ENCODE results near the gene ERI2. TPM values are rescaled to one million over a fixed set of nuclear protein-coding genes. Genes with fewer than 3 reads are reported as not detected.

ERI2 gene
- total RNA-seq, 2 experiments from 2014 or later, result 0.25 to 0.45 TPM

- no peak overlapping the region for H3K4me3 ChIP-seq (ENCODE audit: low read length)
Observed at GRCh38 chr16:20846551-20846950, 40.3 kb upstream of the ERI2 start.

DNA sequence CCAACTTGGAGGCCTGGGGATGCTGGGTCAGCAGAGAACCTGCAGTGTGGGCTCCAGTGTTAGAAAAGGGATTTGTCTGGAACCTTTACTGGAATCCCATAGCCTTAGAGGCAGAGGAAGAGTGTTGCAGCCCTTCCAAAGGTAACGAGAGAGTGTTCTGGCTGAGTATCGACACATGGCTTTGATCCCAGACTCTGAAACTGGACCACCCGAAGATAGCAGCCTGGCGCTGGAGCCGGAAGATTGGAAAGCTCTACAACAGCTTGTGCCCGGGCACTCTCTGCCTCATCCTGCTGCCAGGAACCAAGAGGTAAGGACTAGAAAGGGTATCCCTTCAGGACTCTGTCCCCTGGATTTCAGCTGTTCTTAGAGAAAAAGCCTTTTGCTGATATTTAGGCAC is 39.8 kb upstream of the ERI2 start:
- no peak overlapping the region for H3K4me3 Mint-ChIP-seq
- Histone ChIP-seq H3K27ac (ENCODE audit: low read depth in 1 of 2, low read length in 2 of 2) (no peak overlapping the region), H3K4me3 (ENCODE audit: low read length) (no peak overlapping the region), H3K4me1 (ENCODE audit: insufficient read depth, low read length) (peaks cover 19% of the 10 kb centered on the region), H3K27me3 (ENCODE audit: control insufficient read depth in 1 of 2, insufficient read depth in 2 of 2, low read length in 2 of 2) (no peaks in the 10 kb centered on the region), H3K9me3 (ENCODE audit: control insufficient read depth in 1 of 2, insufficient read depth in 1 of 2, low read length in 2 of 2) (no peaks in the 10 kb centered on the region), H3K36me3 (ENCODE audit: insufficient read depth, low read length) (no peaks in the 10 kb centered on the region)
- H3K9me3 Mint-ChIP-seq, result no peaks in the 10 kb centered on the region
- H3K4me1 Mint-ChIP-seq (ENCODE audit: low read depth), result peaks cover 29% of the 10 kb centered on the region
- intact Hi-C loops (cut with DNase I, micrococcal nuclease), result loop anchor here in 1 of 2 experiments (5.0 kb wide), 1 partner anchor 451 kb away; no protein-coding TSS in a partner anchor
- no peaks in the 10 kb centered on the region for H3K36me3 Mint-ChIP-seq (ENCODE audit: low read depth)
- TF ChIP-seq, protein P1, sequence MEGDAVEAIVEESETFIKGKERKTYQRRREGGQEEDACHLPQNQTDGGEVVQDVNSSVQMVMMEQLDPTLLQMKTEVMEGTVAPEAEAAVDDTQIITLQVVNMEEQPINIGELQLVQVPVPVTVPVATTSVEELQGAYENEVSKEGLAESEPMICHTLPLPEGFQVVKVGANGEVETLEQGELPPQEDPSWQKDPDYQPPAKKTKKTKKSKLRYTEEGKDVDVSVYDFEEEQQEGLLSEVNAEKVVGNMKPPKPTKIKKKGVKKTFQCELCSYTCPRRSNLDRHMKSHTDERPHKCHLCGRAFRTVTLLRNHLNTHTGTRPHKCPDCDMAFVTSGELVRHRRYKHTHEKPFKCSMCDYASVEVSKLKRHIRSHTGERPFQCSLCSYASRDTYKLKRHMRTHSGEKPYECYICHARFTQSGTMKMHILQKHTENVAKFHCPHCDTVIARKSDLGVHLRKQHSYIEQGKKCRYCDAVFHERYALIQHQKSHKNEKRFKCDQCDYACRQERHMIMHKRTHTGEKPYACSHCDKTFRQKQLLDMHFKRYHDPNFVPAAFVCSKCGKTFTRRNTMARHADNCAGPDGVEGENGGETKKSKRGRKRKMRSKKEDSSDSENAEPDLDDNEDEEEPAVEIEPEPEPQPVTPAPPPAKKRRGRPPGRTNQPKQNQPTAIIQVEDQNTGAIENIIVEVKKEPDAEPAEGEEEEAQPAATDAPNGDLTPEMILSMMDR (IDR thresholded peaks at IDR 0.05), result no peak
- no peak for ATAC-seq (ENCODE audit: poor library complexity)
- POLR2A ChIA-PET, result no interaction called here
- H3K27ac Mint-ChIP-seq, result no peak overlapping the region
- no peak for DNase-seq
- H3K27me3 Mint-ChIP-seq, result no peaks in the 10 kb centered on the region
- CTCF ChIA-PET, result no interaction called here

More at GRCh38 chr16:20846551-20846950, 40.3 kb upstream of the ERI2 start:
- Mint-ChIP-seq H3K4me1 (ENCODE audit: low read depth) (peaks cover 29% of the 10 kb centered on the region), H3K27ac (no peak overlapping the region), H3K36me3 (ENCODE audit: low read depth) (no peaks in the 10 kb centered on the region), H3K4me3 (no peak overlapping the region), H3K27me3 (no peaks in the 10 kb centered on the region), H3K9me3 (no peaks in the 10 kb centered on the region)
- no peak for DNase-seq
- intact Hi-C loops (cut with DNase I, micrococcal nuclease), result loop anchor here in 1 of 2 experiments (5.0 kb wide), 1 partner anchor 451 kb away; no protein-coding TSS in a partner anchor
- CTCF ChIA-PET, result interaction anchor here (0.7 kb wide), 1 partner anchor 406 kb away, joined by 3 read pairs; no protein-coding TSS in a partner anchor
- H3K9me3 ChIP-seq (ENCODE audit: control insufficient read depth in 1 of 2, insufficient read depth in 1 of 2, low read length in 2 of 2), result no peaks in the 10 kb centered on the region
- no peak overlapping the region for H3K27ac ChIP-seq (ENCODE audit: low read depth in 1 of 2, low read length in 2 of 2)
- peaks cover 19% of the 10 kb centered on the region for H3K4me1 ChIP-seq (ENCODE audit: insufficient read depth, low read length)
- no peaks in the 10 kb centered on the region for H3K27me3 ChIP-seq (ENCODE audit: control insufficient read depth in 1 of 2, insufficient read depth in 2 of 2, low read length in 2 of 2)
- POLR2A ChIA-PET, result no interaction called here
- no peaks in the 10 kb centered on the region for H3K36me3 ChIP-seq (ENCODE audit: insufficient read depth, low read length)
- no peak for ATAC-seq (ENCODE audit: poor library complexity)
- TF ChIP-seq, protein P1 (IDR thresholded peaks at IDR 0.05), result no peak

DNA sequence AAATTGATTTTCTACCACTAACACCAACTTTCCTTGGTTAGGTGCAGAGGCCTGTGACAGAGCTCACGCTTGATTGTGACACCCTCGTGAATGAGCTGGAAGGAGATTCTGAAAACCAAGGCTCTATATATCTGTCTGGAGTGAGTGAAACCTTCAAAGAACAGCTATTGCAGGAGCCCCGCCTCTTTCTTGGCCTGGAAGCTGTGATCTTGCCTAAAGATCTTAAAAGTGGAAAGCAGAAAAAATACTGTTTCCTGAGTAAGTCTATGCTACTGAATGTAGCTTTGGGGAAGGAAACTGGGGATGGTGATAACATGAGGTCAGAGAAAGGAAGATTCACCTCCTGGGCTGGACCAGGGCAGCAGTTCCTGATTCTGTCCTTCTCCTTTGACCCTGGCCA is 38.3 kb upstream of the ERI2 start:
- intact Hi-C loops (cut with DNase I, micrococcal nuclease), result loop anchor here in 1 of 2 experiments (2.0 kb wide), 1 partner anchor 46 kb away; no protein-coding TSS in a partner anchor
- Histone ChIP-seq H3K27me3 (ENCODE audit: control insufficient read depth in 1 of 2, insufficient read depth in 2 of 2, low read length in 2 of 2) (no peaks in the 10 kb centered on the region), H3K27ac (ENCODE audit: low read depth in 1 of 2, low read length in 2 of 2) (peak overlapping the region in 1 of 2 donors; percentile 47), H3K4me3 (ENCODE audit: low read length) (no peak overlapping the region), H3K4me1 (ENCODE audit: insufficient read depth, low read length) (peaks cover 16% of the 10 kb centered on the region), H3K36me3 (ENCODE audit: insufficient read depth, low read length) (no peaks in the 10 kb centered on the region), H3K9me3 (ENCODE audit: control insufficient read depth in 1 of 2, insufficient read depth in 1 of 2, low read length in 2 of 2) (no peaks in the 10 kb centered on the region)
- peak overlapping the region; percentile 50 for H3K4me3 Mint-ChIP-seq
- no peaks in the 10 kb centered on the region for H3K9me3 Mint-ChIP-seq
- H3K4me1 Mint-ChIP-seq (ENCODE audit: low read depth), result peaks cover 23% of the 10 kb centered on the region
- no peaks in the 10 kb centered on the region for H3K27me3 Mint-ChIP-seq
- CTCF ChIA-PET, result interaction anchor here (1.1 kb wide), 1 partner anchor 258 kb away, joined by 3 read pairs; no protein-coding TSS in a partner anchor
- TF ChIP-seq, protein P1 (IDR thresholded peaks at IDR 0.05), result no peak
- no peaks in the 10 kb centered on the region for H3K36me3 Mint-ChIP-seq (ENCODE audit: low read depth)
- POLR2A ChIA-PET, result interaction anchor here (1.0 to 2.4 kb wide), 4 partner anchors 30 to 103 kb away, joined by 4 to 10 read pairs (median 6); partner anchors contain the start of genes DCUN1D3, LYRM1 and THUMPD1
- DNase-seq, result peak in 5 of 14 experiments; percentile 14 to 50 (median 36)
- H3K27ac Mint-ChIP-seq, result peak overlapping the region; percentile 62
- ATAC-seq (ENCODE audit: poor library complexity), result peak; percentile 82
